Measurements from ENCODE around the gene C3AR1. TPM values are rescaled to one million over a fixed set of nuclear protein-coding genes. Genes with fewer than 3 reads are reported as not detected.

Gene C3AR1
- total and polyA plus RNA-seq, 7 donors = 6.6 to 27.3 (median 10.0) TPM

- Histone ChIP-seq H3K36me3 (no peaks in the 10 kb centered on the region), H3K4me3 (peak overlapping the region in 1 of 4 donors; percentile 30), H3K9me3 (no peaks in the 10 kb centered on the region), H3K4me1 (no peaks in the 10 kb centered on the region), H3K27me3 (no peaks in the 10 kb centered on the region), H3K27ac (peak overlapping the region in 1 of 4 donors; percentile 18)
- no peak for TF ChIP-seq EP300 (IDR thresholded peaks at IDR 0.05)
- TF ChIP-seq POLR2A (IDR thresholded peaks at IDR 0.05) = no peak
- no peak for TF ChIP-seq CTCF (IDR thresholded peaks at IDR 0.05)
- no peak for TF ChIP-seq POLR2AphosphoS5 (IDR thresholded peaks at IDR 0.05)
- intact Hi-C loops (cut with DNase I) = no loop called here
- DNase-seq = no peak
Observed at GRCh38 chr12:8064131-8064530, 2.0 kb downstream of the C3AR1 start.

GRCh38 chr12:8058506-8058905, 7.7 kb downstream of the C3AR1 start:
- H3K4me1 ChIP-seq = no peaks in the 10 kb centered on the region
- WGBS, 2 donors = 80 to 90% methylated on average over 6 of the region's 6 CpGs
- H3K27me3 ChIP-seq = no peaks in the 10 kb centered on the region
- TF ChIP-seq POLR2AphosphoS5 (IDR thresholded peaks at IDR 0.05) (no peak), CTCF (IDR thresholded peaks at IDR 0.05) (no peak), EP300 (IDR thresholded peaks at IDR 0.05) (no peak), POLR2A (IDR thresholded peaks at IDR 0.05) (no peak)
- no peak overlapping the region for H3K4me3 ChIP-seq
- no peaks in the 10 kb centered on the region for H3K9me3 ChIP-seq
- peaks cover 0 to 26% (median 9%) of the 10 kb centered on the region in 4 donors for H3K36me3 ChIP-seq
- intact Hi-C loops (cut with DNase I) = no loop called here
- no peak for DNase-seq
- H3K27ac ChIP-seq = no peak overlapping the region

DNA sequence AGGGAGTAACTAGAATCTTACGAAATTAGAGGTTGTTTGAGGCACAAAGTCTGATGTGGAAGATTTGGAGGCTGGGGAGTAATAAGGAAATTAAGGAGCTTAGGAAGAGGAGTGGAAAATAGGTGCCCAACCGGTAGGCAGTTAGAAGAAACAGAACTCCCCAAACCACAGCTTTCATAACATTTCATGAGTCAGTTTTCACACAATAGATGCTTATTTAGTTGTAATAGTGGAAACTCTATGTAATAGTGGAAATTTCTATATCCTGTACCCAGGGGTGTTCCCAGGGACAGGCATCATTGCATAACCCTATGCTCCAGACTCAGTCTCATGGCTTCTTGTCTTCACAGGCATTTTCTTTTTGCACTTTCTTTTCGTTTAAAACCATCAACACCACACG, 8.3 kb downstream of the C3AR1 start:
- peaks cover 0 to 32% (median 11%) of the 10 kb centered on the region in 4 donors for H3K36me3 ChIP-seq
- DNase-seq = no peak
- no peak overlapping the region for H3K4me3 ChIP-seq
- H3K9me3 ChIP-seq = no peaks in the 10 kb centered on the region
- no peaks in the 10 kb centered on the region for H3K4me1 ChIP-seq
- TF ChIP-seq POLR2AphosphoS5 (IDR thresholded peaks at IDR 0.05) (peak in 1 of 4 donors; percentile 9), POLR2A (IDR thresholded peaks at IDR 0.05) (no peak), EP300 (IDR thresholded peaks at IDR 0.05) (peak in 1 of 4 donors; percentile 17), CTCF (IDR thresholded peaks at IDR 0.05) (no peak)
- intact Hi-C loops (cut with DNase I) = no loop called here
- 66 to 67% methylated on average over 4 of the region's 4 CpGs for WGBS, 2 donors
- no peaks in the 10 kb centered on the region for H3K27me3 ChIP-seq
- H3K27ac ChIP-seq = no peak overlapping the region

DNA sequence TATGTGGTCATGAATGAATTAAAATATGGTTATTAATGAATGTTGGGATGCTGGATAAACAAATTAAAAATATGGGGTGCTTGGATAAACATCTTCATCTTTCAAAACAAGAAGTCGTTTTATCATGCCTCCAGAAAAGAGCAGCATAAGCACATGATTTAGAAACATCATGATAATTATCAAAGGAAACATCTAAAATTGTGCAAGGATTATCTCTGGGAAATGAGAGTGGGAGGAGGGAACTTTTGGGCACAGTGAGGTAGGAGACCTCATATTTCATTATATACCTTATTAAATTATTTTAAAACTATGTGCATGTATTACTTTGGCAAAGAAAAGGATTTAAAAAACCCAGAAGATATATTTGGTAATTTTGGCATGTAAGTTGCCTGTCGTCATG, 8.9 kb downstream of the C3AR1 start:
- WGBS, 2 donors = 67 to 71% methylated on average over 2 of the region's 2 CpGs
- DNase-seq = no peak
- Histone ChIP-seq H3K36me3 (peaks cover 5 to 38% (median 14%) of the 10 kb centered on the region in 4 donors), H3K9me3 (no peaks in the 10 kb centered on the region), H3K4me1 (no peaks in the 10 kb centered on the region), H3K4me3 (no peak overlapping the region), H3K27ac (no peak overlapping the region), H3K27me3 (no peaks in the 10 kb centered on the region)
- intact Hi-C loops (cut with DNase I) = no loop called here
- TF ChIP-seq POLR2A (IDR thresholded peaks at IDR 0.05) = no peak
- no peak for TF ChIP-seq CTCF (IDR thresholded peaks at IDR 0.05)
- TF ChIP-seq POLR2AphosphoS5 (IDR thresholded peaks at IDR 0.05) = no peak
- no peak for TF ChIP-seq EP300 (IDR thresholded peaks at IDR 0.05)

DNA sequence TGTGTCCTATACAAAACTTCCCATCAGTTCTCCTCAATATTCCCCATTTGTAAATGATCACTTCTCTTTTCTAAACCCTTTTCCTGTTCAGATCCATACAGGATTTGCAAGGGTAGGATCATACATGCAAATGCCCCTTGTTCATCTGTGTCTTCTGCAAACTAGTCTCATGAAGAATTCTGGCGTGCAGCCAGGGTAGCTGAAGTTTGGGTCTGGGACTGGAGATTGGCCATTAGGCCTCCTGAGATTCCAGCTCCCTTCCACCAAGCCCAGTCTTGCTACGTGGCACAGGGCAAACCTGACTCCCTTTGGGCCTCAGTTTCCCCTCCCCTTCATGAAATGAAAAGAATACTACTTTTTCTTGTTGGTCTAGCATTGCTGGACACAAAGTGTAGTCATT, 11.3 kb downstream of the C3AR1 start:
- H3K4me1 ChIP-seq = no peaks in the 10 kb centered on the region
- no peak overlapping the region for H3K27ac ChIP-seq
- TF ChIP-seq CTCF (IDR thresholded peaks at IDR 0.05) (no peak), POLR2AphosphoS5 (IDR thresholded peaks at IDR 0.05) (no peak), EP300 (IDR thresholded peaks at IDR 0.05) (no peak), POLR2A (IDR thresholded peaks at IDR 0.05) (no peak)
- WGBS, 2 donors = 89 to 95% methylated on average over 2 of the region's 2 CpGs
- H3K36me3 ChIP-seq = peaks cover 9 to 62% (median 32%) of the 10 kb centered on the region in 4 donors
- H3K4me3 ChIP-seq = no peak overlapping the region
- intact Hi-C loops (cut with DNase I) = no loop called here
- no peak for DNase-seq
- H3K9me3 ChIP-seq = no peaks in the 10 kb centered on the region
- no peaks in the 10 kb centered on the region for H3K27me3 ChIP-seq
